Measurements from ENCODE around the gene MIGA1. TPM values are rescaled to one million over a fixed set of nuclear protein-coding genes. Genes with fewer than 3 reads are reported as not detected.

MIGA1 gene
- total RNA-seq, 1 experiment from 2014 or later, result 19.1 TPM

DNA sequence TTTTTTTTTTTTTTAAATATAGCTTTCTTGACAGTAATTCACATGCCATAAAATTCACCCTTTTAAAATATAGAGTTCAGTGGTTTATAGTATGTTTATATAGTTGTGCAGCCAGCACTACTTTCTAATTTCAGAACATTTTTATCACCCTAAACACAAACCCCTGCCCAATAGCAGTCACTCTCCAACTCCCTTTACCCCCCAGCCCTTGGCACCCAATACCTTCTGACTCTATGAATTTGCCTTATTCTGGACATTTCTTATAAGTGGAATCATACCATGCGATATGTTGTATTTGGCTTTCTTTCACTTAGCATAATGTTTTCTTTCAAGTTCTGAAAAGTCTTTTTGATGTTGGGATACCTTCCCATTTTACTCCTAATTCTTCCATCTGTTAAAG is 66.5 kb downstream of the MIGA1 start:
- intact Hi-C loops (cut with micrococcal nuclease; ENCODE audit: unreplicated experiment), result no loop called here
- no peak for TF ChIP-seq CTCF (IDR thresholded peaks at IDR 0.05; ENCODE audit: unreplicated experiment)
- no peak overlapping the region for H3K4me3 Mint-ChIP-seq (ENCODE audit: low read depth, unreplicated experiment)
- no peaks in the 10 kb centered on the region for H3K4me1 Mint-ChIP-seq (ENCODE audit: low read depth, unreplicated experiment)
- H3K9me3 Mint-ChIP-seq (ENCODE audit: low read depth, unreplicated experiment), result no peaks in the 10 kb centered on the region
- no TSS peak for BruUV-seq (replicated peaks)
- H3K27me3 Mint-ChIP-seq (ENCODE audit: unreplicated experiment), result no peaks in the 10 kb centered on the region
- no peak overlapping the region for H3K27ac Mint-ChIP-seq (ENCODE audit: unreplicated experiment)
- CTCF ChIA-PET, result interaction anchor here (0.6 kb wide), 2 partner anchors 185 to 225 kb away, joined by 3 read pairs; no protein-coding TSS in a partner anchor
- DNase-seq, result no peak
- H3K36me3 Mint-ChIP-seq (ENCODE audit: insufficient read depth, unreplicated experiment), result no peaks in the 10 kb centered on the region

DNA sequence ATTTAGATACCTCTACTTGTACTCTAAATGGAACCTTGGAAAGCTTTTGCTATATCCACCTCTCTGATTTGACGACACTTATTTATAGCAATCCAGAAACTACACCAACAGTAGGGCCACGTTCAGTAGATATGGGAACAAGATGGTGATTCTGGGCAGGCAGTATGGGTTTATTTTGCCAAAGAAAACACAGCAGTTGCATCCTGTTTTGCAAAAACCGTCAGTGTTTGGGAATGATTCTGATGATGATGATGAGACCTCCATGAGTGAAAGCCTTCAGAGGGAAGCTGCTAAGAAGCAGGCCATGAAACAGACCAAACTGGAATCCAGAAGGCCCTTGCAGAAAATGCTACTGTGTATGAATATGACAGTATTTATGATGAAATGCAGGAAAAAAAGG is 67.5 kb downstream of the MIGA1 start:
- BruUV-seq (replicated peaks), result no TSS peak
- Mint-ChIP-seq H3K9me3 (ENCODE audit: low read depth, unreplicated experiment) (no peaks in the 10 kb centered on the region), H3K4me3 (ENCODE audit: low read depth, unreplicated experiment) (no peak overlapping the region), H3K36me3 (ENCODE audit: insufficient read depth, unreplicated experiment) (no peaks in the 10 kb centered on the region), H3K27me3 (ENCODE audit: unreplicated experiment) (no peaks in the 10 kb centered on the region), H3K27ac (ENCODE audit: unreplicated experiment) (no peak overlapping the region), H3K4me1 (ENCODE audit: low read depth, unreplicated experiment) (no peaks in the 10 kb centered on the region)
- no peak for DNase-seq
- no peak for TF ChIP-seq CTCF (IDR thresholded peaks at IDR 0.05; ENCODE audit: unreplicated experiment)
- intact Hi-C loops (cut with micrococcal nuclease; ENCODE audit: unreplicated experiment), result no loop called here
- CTCF ChIA-PET, result interaction anchor here (0.7 kb wide), 1 partner anchor 508 kb away, joined by 3 read pairs; no protein-coding TSS in a partner anchor

- CTCF ChIA-PET, result interaction anchor here (0.7 kb wide), 1 partner anchor 508 kb away, joined by 3 read pairs; no protein-coding TSS in a partner anchor
- Mint-ChIP-seq H3K4me1 (ENCODE audit: low read depth, unreplicated experiment) (no peaks in the 10 kb centered on the region), H3K27me3 (ENCODE audit: unreplicated experiment) (no peaks in the 10 kb centered on the region), H3K36me3 (ENCODE audit: insufficient read depth, unreplicated experiment) (no peaks in the 10 kb centered on the region), H3K4me3 (ENCODE audit: low read depth, unreplicated experiment) (no peak overlapping the region), H3K27ac (ENCODE audit: unreplicated experiment) (no peak overlapping the region), H3K9me3 (ENCODE audit: low read depth, unreplicated experiment) (no peaks in the 10 kb centered on the region)
- TF ChIP-seq CTCF (IDR thresholded peaks at IDR 0.05; ENCODE audit: unreplicated experiment), result no peak
- BruUV-seq (replicated peaks), result no TSS peak
- intact Hi-C loops (cut with micrococcal nuclease; ENCODE audit: unreplicated experiment), result no loop called here
- DNase-seq, result no peak
Observed at GRCh38 chr1:77847621-77848080, 68.2 kb downstream of the MIGA1 start.

GRCh38 chr1:77850082-77850481 is 70.6 kb downstream of the MIGA1 start:
- no peaks in the 10 kb centered on the region for H3K27me3 Mint-ChIP-seq (ENCODE audit: unreplicated experiment)
- DNase-seq, result no peak
- intact Hi-C loops (cut with micrococcal nuclease; ENCODE audit: unreplicated experiment), result no loop called here
- no peak for TF ChIP-seq CTCF (IDR thresholded peaks at IDR 0.05; ENCODE audit: unreplicated experiment)
- peaks cover 1% of the 10 kb centered on the region for H3K9me3 Mint-ChIP-seq (ENCODE audit: low read depth, unreplicated experiment)
- BruUV-seq (replicated peaks), result no TSS peak
- CTCF ChIA-PET, result no interaction called here
- H3K4me1 Mint-ChIP-seq (ENCODE audit: low read depth, unreplicated experiment), result no peaks in the 10 kb centered on the region
- H3K4me3 Mint-ChIP-seq (ENCODE audit: low read depth, unreplicated experiment), result no peak overlapping the region
- H3K36me3 Mint-ChIP-seq (ENCODE audit: insufficient read depth, unreplicated experiment), result no peaks in the 10 kb centered on the region
- H3K27ac Mint-ChIP-seq (ENCODE audit: unreplicated experiment), result no peak overlapping the region

Measured in Calu3 (cell line).